ENCODE results near the gene PRKCA. TPM values are rescaled to one million over a fixed set of nuclear protein-coding genes. Genes with fewer than 3 reads are reported as not detected.

PRKCA gene
- total and polyA plus RNA-seq, 2 of the 13 experiments (the other 11 are each of a cell fraction or from before 2014, with no cell fraction given): 18.5 to 21.5 TPM

- TF ChIP-seq SRSF4 (IDR thresholded peaks at IDR 0.05; ENCODE audit: low read depth, low read length, poor library complexity, severe bottlenecking) (no peak), ZNF570 (CRISPR knock-in tag; IDR thresholded peaks at IDR 0.05; ENCODE audit: borderline replicate concordance) (no peak), ZSCAN31 (CRISPR knock-in tag; IDR thresholded peaks at IDR 0.05; ENCODE audit: low read depth) (peak; percentile 24; the same call in 1 of the 2 replicates), ZKSCAN1 (IDR thresholded peaks at IDR 0.05; ENCODE audit: low read length) (no peak), LBX2 (CRISPR knock-in tag; IDR thresholded peaks at IDR 0.05; ENCODE audit: borderline replicate concordance) (0 out of 2 replicates have a peak, but pooled peaks have one; percentile 7), ZNF792 (CRISPR knock-in tag; IDR thresholded peaks at IDR 0.05) (no peak), MIXL1 (CRISPR knock-in tag; IDR thresholded peaks at IDR 0.05) (no peak), ZNF619 (CRISPR knock-in tag; IDR thresholded peaks at IDR 0.05) (0 out of 2 replicates have a peak, but pooled peaks have one; percentile 40), TBX2 (CRISPR knock-in tag; IDR thresholded peaks at IDR 0.05; ENCODE audit: borderline replicate concordance) (no peak; the same call in 1 of the 2 replicates), ZBTB25 (CRISPR knock-in tag; IDR thresholded peaks at IDR 0.05) (peak; percentile 61; the same call in 1 of the 2 replicates), HOXD1 (CRISPR knock-in tag; IDR thresholded peaks at IDR 0.05) (peak; percentile 25; the same call in 1 of the 2 replicates), ZNF580 (CRISPR knock-in tag; IDR thresholded peaks at IDR 0.05; ENCODE audit: borderline replicate concordance, low read depth) (peak; percentile 62; the same call in 1 of the 2 replicates), NFKB2 (CRISPR knock-in tag; IDR thresholded peaks at IDR 0.05; ENCODE audit: borderline replicate concordance) (0 out of 2 replicates have a peak, but pooled peaks have one; percentile 46), FOXO4 (CRISPR knock-in tag; conservative IDR thresholded peaks at IDR 0.05) (no peak), IKZF1 (IDR thresholded peaks at IDR 0.05) (no peak), PBX2 (CRISPR knock-in tag; IDR thresholded peaks at IDR 0.05) (no peak), CENPT (CRISPR knock-in tag; IDR thresholded peaks at IDR 0.05; ENCODE audit: low read depth) (no peak), KLF16 (CRISPR knock-in tag; IDR thresholded peaks at IDR 0.05) (no peak), BCLAF1 (IDR thresholded peaks at IDR 0.05) (no peak)
These were observed 581 bp downstream of the PRKCA start (continued) for GRCh38 chr17:66302761-66303626.

All from HepG2 (cell line).